HG03060 (cell line): ENCODE results near the gene DLG2.

Experiments
- ATAC-seq: cut with Tn5 transposase; IDR thresholded peaks from one replicate; pipeline ENCODE4 v1.9.1; 2021; ENCODE audit warnings: low read depth, moderate number of reproducible peaks; ENCODE audit not compliant: unreplicated experiment

Gene DLG2

DNA sequence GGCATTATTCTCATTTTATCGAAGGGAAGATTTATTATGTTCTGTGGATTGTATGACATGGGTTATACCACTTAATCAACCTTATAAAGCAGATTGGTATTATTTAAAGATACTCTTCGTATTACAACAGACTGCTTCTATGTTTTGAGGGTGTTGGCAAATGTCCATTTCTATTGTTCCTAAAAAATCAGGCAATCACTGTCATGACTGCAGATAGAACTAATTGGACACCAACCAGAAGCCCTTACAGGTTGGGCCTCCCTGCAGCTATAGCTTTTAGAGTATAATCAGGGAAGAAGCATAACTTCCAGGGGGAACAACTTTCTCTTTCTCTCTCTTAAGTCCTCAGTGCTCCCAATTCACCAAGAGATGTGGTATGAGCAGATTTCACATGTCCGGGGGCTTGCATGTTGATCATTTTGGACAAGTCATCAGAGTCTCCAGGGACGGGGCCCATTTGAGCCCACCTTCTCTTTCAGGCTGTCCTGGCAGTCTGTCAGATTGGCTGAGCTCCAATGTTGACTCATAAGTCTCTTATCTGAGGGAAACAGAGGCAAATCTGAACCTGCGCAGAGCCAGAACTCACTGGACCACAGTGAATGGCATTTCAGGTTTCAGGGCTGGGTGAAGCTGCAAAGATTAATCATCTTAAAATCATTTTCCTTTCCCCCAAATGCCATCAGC lies 2077.0 kb downstream of the DLG2 start:
- ATAC-seq = no peak

DNA sequence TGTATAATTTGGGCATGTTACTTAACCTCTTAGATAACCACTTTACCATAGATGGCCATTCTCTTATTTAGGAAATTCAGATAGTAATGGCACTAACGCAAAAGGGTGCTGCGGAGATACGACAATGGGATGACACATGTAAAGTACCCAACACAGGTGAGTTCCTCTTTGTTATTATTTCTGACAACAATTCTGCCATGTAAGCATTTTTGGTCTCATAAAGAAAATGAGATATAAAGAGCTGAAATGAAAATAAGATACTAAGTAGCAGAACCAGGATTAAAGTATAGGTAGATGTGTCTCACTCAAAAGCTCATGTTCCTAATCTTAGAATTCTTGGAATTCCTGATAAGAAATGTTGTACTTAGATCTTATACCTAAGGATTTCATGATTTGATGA lies 2080.8 kb downstream of the DLG2 start:
- no peak for ATAC-seq

DNA sequence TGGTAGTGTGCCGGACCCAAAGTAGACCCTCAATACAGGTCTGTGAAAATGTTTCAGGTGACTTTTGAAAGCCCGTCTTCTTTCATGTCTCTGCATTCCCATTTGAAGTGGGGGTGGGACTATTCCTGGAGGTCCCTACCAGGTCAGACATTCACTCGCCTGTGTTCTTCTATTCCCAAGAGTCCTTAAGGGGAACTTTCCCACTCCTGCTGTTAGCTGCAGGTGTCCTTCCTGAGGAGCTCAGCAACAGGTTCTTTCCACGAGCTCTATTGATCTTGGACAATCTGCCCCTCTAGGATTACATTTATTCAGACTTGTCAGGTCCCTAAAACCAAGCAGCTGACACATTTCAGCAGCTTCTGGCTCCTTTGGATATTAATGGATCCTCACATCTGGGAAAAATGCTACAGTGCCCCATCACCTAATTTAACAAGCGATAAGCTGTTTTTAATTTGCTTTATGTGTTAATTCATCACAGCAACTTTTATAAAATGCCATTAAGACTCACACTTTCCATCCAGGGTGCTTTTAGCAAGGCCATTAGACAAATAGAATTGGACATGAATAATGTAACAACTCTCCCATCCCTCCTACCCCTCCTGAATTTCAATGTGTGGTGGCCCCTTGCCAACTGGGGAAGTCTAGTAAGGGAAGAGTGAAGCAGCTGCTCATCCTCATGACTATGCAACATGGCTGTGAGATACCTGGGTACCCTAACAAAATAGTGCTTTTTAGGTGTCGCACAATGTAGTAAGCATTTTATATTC lies 2081.5 kb downstream of the DLG2 start:
- no peak for ATAC-seq

DNA sequence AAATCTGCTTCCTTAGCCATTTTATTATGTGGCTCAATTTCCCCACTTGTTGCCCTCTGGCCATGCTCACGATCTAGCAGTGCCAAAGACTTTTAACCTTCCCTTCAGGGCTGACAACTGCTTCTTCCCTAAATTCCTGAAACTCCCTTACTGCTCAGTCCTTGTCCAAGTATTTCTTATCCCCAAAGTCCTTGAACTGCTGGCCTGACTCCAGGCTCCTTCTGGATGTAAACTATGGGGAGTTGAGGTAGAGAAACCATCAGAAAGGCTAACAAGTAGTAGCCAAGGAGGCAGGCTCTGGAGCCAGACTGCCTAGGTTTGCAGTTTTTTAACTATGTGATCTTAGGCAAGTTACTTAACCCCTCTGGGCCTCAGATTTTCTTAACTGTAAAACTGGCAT lies 2082.3 kb downstream of the DLG2 start:
- no peak for ATAC-seq

DNA sequence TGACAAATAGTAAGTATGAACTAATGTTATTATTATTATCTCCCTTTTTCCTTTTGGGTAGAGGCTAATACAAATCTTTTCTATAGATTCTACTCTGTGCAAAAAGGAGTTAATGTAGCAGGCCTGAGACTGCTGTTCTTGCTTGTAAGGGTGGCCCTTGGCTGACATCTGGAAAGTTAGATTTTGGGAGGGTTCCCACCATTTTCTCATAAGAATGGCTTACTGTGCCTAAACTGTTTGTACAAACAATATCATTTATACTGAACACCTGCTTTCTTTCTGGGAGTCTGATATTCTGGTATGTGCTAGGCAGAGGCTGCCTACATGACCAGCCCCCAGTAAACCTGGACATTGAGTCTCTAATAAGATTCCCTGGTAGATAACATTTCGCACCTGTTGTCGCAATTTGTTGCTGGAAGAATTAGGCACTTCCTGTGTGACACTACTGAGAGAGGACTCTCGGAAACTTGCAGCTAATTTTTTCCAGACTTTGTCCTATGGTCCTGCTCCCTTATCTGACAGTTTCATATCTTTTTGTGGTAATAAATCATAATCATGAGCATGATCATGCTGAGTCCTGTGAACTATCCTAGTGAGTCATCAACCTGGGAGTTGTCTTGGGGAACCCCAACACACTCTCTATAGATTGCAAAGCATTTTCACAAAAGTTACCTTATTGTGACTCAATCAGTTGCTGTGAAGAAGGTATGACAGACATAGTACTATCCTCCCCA lies 2083.3 kb downstream of the DLG2 start:
- ATAC-seq = no peak

DNA sequence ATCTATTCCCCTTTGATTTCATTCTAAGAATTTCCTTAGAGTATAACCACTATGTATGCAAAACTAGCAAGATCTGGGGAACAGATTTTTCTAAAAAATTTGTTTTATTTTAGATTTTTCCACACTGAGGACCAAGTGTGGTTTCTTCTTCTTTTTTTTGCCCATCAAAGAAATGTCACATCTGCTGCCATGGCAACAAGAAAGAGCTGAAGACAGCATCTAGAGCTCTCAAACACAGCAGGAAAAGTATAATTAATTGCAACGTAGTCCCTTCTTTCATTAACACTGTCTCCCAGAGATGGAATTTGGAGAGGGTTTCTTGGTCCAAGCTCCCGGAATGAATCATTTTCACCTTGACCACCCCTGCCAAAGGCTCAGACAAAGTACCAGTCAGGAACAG lies 2084.3 kb downstream of the DLG2 start:
- ATAC-seq = no peak

DNA sequence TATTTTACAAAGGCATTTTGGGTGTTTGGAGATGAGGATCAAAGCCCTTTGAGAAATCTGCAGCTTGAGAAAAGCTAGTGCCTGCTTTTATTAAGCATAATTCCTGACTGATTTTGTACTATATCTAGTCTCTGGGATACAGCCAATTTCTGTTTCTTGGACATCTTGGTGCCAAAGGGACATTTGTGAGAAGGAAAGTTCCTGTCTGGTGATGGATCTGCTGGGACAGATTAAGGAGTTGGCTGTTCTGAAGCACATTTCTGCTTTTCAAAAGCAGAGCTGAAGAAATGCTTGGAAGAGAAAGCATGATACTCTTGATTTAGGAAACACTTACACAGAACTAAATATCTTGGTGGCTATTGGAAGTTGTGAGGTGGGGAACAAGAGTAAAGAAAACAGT lies 2086.4 kb downstream of the DLG2 start:
- ATAC-seq = no peak

DNA sequence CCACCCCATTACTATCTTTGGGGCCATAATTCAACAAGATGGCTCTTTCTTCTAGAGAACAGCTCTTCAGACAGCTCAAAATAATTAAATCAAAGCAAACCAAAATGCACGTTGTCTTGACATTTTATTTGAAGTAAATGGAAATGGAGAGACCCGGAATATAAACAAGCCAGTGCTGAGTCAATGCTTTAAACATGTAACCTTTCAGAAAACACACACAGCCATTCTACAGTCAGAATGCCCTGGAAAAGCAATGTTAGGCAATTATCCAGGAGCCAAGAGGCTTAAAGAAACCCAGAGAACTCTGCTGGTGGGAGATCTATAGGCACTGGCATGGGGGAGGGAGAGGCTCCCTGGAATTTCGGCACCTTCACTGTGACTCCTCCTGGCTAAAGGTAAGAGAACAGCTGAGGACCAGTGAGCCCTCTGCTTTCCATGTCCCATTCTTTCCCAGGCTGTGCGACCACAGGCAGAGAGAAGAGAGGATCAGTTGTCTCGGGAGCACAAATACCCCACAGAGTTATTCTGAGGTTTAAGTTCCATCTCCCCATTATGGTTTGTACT lies 2086.9 kb downstream of the DLG2 start:
- no peak for ATAC-seq

DNA sequence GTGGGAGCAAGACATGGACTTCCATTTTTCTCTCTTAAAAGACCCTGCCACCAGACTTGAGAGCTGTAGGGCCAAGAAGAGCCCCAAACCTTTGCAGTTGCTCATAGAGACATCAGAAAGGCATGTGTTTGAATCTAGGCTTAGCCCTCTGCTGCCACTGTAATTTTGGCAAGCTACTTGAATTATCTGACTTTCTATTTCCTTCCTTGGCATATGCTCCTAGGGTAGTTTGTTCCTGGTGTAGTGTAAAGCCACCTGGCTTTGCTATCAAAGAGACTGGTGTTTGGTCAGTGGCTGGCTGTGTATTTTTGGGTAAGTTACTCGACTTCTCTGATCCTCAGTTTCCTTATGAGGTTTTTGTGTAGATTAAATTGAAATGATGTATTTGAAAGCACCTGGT lies 2088.9 kb downstream of the DLG2 start:
- ATAC-seq = no peak

DNA sequence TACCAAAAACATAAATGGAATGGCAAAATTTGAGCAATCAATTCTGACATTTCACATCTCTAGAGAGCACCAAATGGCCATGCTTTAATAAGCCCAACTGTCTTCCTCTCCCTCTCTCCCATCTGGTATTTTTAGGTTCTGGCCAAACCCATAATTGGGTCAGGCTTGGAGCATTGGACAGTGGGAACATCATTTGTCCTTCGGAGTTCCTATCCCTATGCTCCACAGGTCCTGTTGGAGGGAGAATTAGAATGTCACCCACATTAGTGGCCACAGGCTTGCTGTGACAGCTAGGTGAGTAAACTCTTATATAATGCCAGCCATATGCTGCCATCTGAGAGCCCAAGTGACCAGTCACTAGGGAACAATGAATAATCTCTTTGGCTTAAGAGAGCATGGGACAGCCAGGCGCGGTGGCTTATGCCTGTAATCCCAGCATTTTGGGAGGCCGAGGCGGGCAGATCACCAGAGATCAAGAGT lies 2090.0 kb downstream of the DLG2 start:
- no peak for ATAC-seq

DNA sequence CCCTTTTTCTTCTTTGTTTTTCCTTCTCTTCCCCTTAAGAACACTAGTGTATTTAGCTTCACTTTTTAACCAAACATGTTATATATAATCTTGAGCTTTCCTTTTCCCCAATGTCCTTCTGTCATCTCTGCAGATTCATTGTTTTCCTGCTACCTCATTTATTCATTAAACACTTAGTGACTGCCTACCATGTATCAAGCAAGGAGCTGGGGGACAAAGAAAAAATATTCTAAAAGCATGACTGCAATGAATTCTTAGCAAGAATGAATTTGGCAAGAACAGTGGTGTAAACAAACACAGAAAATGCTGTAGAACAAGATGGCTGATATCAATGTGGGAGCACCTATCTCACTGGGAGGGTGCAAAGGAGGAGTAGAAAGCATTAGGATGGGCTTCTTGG lies 2094.0 kb downstream of the DLG2 start:
- no peak for ATAC-seq

DNA sequence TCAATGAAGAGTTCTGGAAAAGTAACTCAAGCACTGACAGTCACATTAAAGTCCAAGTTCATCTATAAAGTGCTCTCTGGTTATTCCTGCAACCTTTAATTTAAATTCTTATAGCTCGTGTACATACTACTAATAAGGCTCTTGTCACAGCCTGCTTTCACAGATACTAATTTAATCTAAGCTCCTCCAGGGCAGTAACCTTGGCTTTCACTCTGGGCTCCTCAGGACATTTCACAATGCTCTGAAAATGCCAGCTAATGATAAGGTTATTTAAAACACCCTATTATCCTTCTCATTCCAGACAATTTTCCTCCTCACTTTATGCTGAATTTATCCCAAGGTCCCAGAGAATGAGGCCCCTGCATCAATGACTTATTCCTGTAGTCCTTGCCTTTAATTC lies 2098.3 kb downstream of the DLG2 start:
- no peak for ATAC-seq

DNA sequence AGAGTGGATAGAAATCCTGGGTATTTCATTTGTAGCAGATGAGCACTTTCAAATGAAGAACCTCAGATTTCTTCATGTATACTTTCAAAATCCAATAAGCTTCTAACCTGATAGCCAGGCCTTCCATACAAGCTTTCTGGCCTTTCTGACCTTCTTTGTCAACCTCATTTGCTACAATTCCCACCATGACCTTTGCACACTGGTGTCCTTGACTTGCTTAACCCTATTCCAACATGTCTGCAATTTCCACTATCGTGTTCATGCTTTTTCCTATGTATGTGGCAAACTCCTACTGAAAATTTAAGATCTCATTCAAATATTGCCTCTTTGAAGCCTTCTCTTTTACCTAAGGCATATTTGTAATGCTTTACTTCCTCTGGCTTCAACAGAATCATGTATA lies 2098.9 kb downstream of the DLG2 start:
- ATAC-seq = no peak

DNA sequence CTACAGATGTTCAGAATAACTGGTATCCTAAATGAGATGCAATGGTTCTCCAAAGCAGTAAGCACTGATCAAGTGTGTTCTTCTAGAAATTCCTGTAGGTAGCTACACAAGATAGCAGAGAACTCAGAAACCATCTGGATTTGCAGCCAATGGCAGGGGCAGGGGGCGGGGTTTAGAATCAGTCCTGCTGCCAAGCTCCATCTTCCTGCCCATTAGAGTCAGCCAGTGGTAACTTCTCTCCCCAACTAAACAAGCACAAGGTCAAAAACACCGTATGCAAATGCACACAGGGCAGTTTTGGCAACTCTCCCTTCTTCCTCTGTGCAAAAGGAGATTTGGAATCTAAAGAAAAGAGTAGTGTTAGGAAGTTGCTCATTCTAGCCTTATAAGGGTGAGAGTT lies 2103.5 kb downstream of the DLG2 start:
- ATAC-seq = no peak

DNA sequence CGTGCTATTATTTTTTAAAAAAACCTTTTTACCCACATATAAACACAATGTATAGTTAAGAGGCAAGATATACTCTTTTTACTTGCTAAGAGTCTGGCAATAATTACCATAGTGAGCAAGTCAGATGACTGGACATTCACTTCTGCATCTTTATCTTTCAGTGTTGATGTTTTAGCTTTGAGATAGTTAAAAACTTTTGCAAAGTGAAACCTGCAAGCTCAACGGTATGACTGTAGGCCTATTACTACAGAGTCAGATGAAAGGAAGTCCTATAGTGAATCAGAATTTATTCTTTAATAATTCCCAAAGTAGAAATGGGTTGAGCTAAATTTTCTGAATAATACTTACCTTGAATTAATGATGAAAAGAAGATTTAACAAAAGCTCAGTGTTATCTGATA lies 2104.2 kb downstream of the DLG2 start:
- no peak for ATAC-seq

DNA sequence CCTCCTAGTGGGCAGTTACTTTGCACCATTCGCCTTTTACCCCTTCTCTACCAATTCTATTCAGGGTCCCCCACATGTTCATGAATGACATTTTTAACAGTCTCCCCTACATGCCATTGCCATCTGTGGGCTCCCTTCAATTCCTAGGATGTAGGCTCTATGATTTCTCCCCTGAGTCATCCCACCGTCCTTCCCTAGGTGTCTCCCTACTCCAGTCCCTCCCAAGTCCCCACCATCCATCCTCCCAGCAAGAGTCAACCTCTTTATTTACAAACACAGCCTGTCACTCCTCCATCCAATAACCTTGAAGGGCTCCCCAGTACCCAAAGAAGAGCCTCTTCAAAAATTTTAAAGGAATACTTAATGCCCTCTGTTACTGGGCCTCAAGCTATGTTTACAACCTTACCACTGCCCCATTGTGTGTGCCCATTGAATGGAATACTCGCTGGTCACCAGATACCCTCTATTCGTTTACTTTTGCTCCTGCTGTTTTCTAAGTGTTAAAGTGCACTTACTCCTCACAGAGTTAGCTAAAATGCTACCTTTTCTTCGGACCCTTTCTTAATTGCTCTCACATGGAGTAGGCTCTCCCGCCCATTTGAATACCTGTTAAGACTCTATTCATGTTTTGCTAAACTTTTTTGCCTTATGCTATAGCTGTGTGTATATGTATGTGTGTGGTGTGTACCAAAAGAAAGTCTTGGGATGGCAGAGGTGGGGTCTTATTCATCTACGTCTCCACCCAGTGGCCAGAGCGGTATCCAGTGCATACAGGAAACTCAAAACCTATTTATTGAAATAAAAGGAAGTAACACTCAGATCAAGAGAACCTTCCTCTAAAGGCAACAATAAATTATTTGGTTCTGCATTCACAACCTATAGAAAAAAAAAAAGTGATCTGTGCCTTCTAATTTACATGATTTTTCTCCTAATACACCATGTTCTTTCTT lies 2105.2 kb downstream of the DLG2 start:
- ATAC-seq = no peak

DNA sequence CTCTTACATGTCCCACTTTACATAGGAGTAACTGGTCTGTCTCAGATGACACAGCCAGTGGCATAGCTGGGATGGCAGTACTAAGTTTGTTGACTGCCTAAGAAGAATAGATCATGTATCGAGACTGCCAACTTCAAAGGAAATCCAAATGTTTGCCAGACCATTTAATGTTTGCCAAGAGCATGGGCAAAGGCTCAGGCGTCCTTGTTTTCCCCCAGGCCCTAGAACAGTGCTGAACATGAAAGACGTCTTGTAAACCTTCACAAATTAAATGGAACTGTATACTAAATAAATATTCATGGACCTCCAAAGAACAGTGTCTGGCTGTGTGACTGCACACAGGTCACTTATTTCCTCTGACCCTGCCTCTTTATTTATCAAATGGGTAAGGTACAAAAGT lies 2106.3 kb downstream of the DLG2 start:
- ATAC-seq = no peak

DNA sequence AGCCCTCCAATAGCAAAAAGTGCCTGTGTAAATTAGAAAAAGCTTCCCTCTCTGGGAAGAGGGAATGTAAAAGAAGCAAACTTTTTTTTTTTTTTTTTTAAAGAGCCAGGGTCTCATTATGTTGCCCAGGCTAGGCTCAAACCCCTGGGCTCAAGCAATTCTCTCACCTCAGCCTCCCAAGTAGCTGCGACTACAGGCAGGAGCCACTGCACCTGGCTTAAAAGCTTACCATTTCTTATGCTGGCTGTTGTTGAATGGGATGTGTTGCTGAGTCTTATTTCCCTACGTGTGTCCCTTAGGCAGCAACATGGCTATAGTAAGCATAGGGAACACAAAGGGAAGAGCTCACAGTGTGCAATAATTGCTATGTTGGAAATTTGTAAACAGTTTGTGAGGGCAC lies 2115.5 kb downstream of the DLG2 start:
- ATAC-seq = no peak

DNA sequence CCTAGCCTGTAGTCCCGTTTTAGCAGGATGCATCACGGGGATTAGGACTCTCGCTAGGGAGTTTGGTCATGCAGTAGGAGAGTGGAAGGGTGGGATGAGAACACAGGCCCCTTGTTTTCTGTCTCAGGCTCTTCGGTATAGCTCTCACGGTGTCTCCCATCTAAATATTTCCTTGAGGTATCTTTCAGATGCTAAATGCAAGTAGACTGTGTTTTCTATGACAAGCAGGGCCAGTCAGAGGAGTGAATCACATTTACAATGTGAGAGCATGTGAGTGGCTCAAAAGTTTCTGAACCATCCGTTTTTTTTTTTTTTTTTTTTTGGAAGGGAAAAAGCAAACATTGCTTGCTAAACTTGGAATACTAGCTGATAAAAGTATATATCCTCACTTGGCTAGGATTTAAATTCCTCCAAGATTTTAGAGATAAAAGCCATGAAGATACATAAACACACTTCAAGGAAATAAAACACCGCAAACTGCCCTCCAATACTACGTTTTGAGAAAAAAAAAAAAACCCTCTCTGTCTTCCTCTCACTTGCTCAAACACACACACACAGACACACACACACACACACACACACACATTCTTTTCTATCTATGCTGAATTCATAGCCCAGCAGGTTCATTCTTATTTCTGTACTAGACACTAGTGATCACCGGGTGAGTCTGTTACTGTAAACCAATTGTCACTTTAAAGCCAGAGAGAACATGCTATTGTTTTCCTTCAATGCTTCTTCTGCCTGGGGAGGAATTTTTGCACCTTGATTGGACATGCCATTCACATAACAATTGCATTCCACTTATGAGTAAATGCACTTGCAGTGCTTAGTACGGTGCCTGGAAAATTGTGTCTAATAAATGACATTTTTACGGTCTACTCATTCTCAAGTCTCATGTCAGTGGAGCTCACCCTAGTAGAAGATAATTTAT lies 2116.3 kb downstream of the DLG2 start:
- no peak for ATAC-seq
